ENCODE results near the gene MUS81. TPM values are rescaled to one million over a fixed set of nuclear protein-coding genes. Genes with fewer than 3 reads are reported as not detected.
"Not testable (repeated sequence)": the region's sequence is repeated elsewhere in the genome, so short reads cannot be mapped to it uniquely, and the experiment has no call there.

Gene MUS81
- total and polyA plus RNA-seq, 2 of the 4 experiments (the other 2 are of a cell fraction): 23.7 to 47.9 TPM

DNA sequence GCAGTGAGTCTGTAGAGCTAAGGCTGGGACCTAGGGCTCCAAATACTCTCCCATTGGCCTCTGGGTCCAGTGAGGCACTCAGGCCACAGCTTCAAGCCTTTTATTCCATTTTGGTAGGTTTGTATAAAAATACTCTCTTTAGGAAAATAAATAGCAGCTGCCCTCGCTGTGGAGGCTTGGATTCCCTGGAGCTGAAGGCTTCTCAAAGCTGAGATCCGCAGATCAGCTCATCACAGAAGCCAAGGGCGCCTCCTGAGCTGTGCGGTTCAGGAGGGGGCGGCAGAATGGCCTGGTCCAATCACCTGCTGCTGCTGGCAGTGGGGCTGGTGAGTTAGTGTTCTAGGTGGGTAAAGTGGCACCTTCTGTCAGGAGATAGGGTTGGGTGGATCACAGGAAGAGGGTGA lies 31.9 kb downstream of the MUS81 start:
- peak overlapping the region; percentile 77 for H3K23ac ChIP-seq (ENCODE audit: low read depth, low read length)
- POLR2A ChIA-PET (ENCODE audit: unreplicated experiment): interaction anchor here (1.0 to 4.4 kb wide), 3 partner anchors 10 to 70 kb away, joined by 3 to 20 read pairs (median 6); no protein-coding TSS in a partner anchor
- H2BK5ac ChIP-seq (ENCODE audit: low read depth, low read length, poor library complexity, severe bottlenecking): peak overlapping the region; percentile 84
- H4K20me1 ChIP-seq (ENCODE audit: insufficient read depth, low read length): peaks cover 76% of the 10 kb centered on the region
- H3K9me3 ChIP-seq (ENCODE audit: control insufficient read depth, insufficient read depth, low read length); H2AFZ ChIP-seq (replicated peaks; ENCODE audit: low read length, poor library complexity); H4K91ac ChIP-seq (ENCODE audit: insufficient read depth, low read depth, low read length); dilution Hi-C loops (cut with HindIII; ENCODE audit: low sequenced_read_pairs, unreplicated experiment); H3K9me1 ChIP-seq (ENCODE audit: insufficient read depth, low read length); intact Hi-C loops (cut with micrococcal nuclease); H2BK20ac ChIP-seq (ENCODE audit: low read depth, low read length); CTCF ChIA-PET; H3K18ac ChIP-seq (ENCODE audit: low read depth, low read length); H2AK9ac ChIP-seq (replicated peaks; ENCODE audit: low read depth, low read length, poor library complexity); BruUV-seq (replicated peaks); H3K27me3 ChIP-seq (ENCODE audit: control insufficient read depth, insufficient read depth, low read length); H4K5ac ChIP-seq (ENCODE audit: low read depth, low read length); ATAC-seq (ENCODE audit: low read depth): not testable (repeated sequence)
- H3K4me2 ChIP-seq (ENCODE audit: low read depth, low read length): peak overlapping the region; percentile 84
- peaks cover 39% of the 10 kb centered on the region for H3K36me3 ChIP-seq (ENCODE audit: control insufficient read depth, insufficient read depth, low read length)
- peak overlapping the region; percentile 63 for H3K4me3 ChIP-seq (ENCODE audit: insufficient read depth, low read depth, low read length)
- peaks cover 0 to 33% of the 10 kb centered on the region in 2 experiments; a peak in 3 of 4 replicates for H3K79me1 ChIP-seq (ENCODE audit: low read depth in 1 of 2, low read length in 2 of 2)
- H2AK5ac ChIP-seq (ENCODE audit: low read depth, low read length): peak overlapping the region; percentile 22; the same call in 1 of the 2 replicates
- TF ChIP-seq POLR2A (IDR thresholded peaks at IDR 0.05; ENCODE audit: low read depth, low read length): peak; percentile 28
- peak overlapping the region in 1 of 2 experiments; percentile 33; a peak in 1 of 4 replicates for H4K8ac ChIP-seq (ENCODE audit: low read depth in 2 of 2, low read length in 2 of 2)
- peak overlapping the region; percentile 17; the same call in 1 of the 2 replicates for H2BK120ac ChIP-seq (ENCODE audit: low read depth, low read length)
- no CpG with 5 or more reads among the region's 5 CpGs for WGBS, 2 experiments (ENCODE audit: extremely low coverage in 2 of 2, insufficient read length in 1 of 2)
- peak overlapping the region; percentile 77 for H3K56ac ChIP-seq (ENCODE audit: extremely low read depth, insufficient read depth, low read length)
- H3K4me1 ChIP-seq (ENCODE audit: control insufficient read depth, insufficient read depth, low read length): peaks cover 38% of the 10 kb centered on the region
- H3K9ac ChIP-seq (ENCODE audit: low read depth, low read length): peak overlapping the region; percentile 88
- peak overlapping the region; percentile 55 for H3K4ac ChIP-seq (ENCODE audit: low read depth, low read length)
- DNase-seq: peak; percentile 40
- in situ Hi-C loops (cut with MboI; ENCODE audit: low sequenced_read_pairs): loop anchor here (5.0 kb wide), 1 partner anchor 70 kb away; the partner anchor contains the start of gene SART1
- H3K27ac ChIP-seq (ENCODE audit: insufficient read depth, low read length): peak overlapping the region; percentile 93
- 0 out of 3 replicates have a peak overlapping the region, but pooled peaks have one; percentile 3 for H2BK15ac ChIP-seq (ENCODE audit: low read depth, low read length)
- peak overlapping the region; percentile 71; the same call in 1 of the 2 replicates for H3K14ac ChIP-seq (replicated peaks; ENCODE audit: low read depth, low read length)

All from IMR-90 (cell line).